Natural killer cell (primary cell): Measurements from ENCODE around the gene FARP1. TPM values are rescaled to one million over a fixed set of nuclear protein-coding genes. Genes with fewer than 3 reads are reported as not detected.

Experiments used
- ATAC-seq, 3 donors: fragments of 150-1000 bp in 2 of 3; fragments of 200-7000 bp in 1 of 3; cut with Tn5 transposase; 1 replicate in 1 of 3; 2 replicates in 2 of 3; pipeline ENCODE4 v1.10.0; 2021; ENCODE audit warnings: mild to moderate bottlenecking in 2 of 3, moderate library complexity in 2 of 3
- DNase-seq, 2 donors: peaks; one replicate each; pipeline versions ENCODE4 v3.0.0 to v3.0.0-alpha.2; 2013 to 2021; ENCODE audit warnings: mixed read lengths in 1 of 2
- H3K27ac ChIP-seq: one replicate; pipeline ENCODE4 v1.5.1; 2013; ENCODE audit warnings: mild to moderate bottlenecking, low read length
- H3K27me3 ChIP-seq: one replicate; pipeline ENCODE4 v1.6.1; 2013; ENCODE audit warnings: low read length; ENCODE audit not compliant: control insufficient read depth, insufficient read depth
- H3K36me3 ChIP-seq: one replicate; pipeline ENCODE4 v1.6.1; 2013; ENCODE audit warnings: low read length; ENCODE audit not compliant: control insufficient read depth, insufficient read depth
- H3K4me1 ChIP-seq: one replicate; pipeline ENCODE4 v1.6.1; 2013; ENCODE audit warnings: low read length; ENCODE audit not compliant: control insufficient read depth, insufficient read depth
- H3K4me3 ChIP-seq: one replicate; pipeline ENCODE4 v1.5.1; 2013; ENCODE audit warnings: low read length
- H3K9me3 ChIP-seq: one replicate; pipeline ENCODE4 v1.6.1; 2013; ENCODE audit warnings: low read length; ENCODE audit not compliant: control insufficient read depth, insufficient read depth
- H3K27ac Mint-ChIP-seq, 2 donors: one replicate each; pipeline ENCODE4 v1.8.0; 2022; ENCODE audit warnings: mild to moderate bottlenecking in 2 of 2, mixed read lengths in 2 of 2, moderate library complexity in 1 of 2
- H3K27me3 Mint-ChIP-seq, 2 donors: one replicate each; pipeline ENCODE4 v1.8.0; 2022; ENCODE audit warnings: low read depth in 2 of 2, mixed read lengths in 2 of 2
- H3K36me3 Mint-ChIP-seq: one replicate; pipeline ENCODE4 v1.8.0; 2022; ENCODE audit warnings: mixed read lengths
- H3K4me1 Mint-ChIP-seq, 2 donors: one replicate each; pipeline ENCODE4 v1.8.0; 2022; ENCODE audit warnings: mixed read lengths in 2 of 2
- H3K4me3 Mint-ChIP-seq: one replicate; pipeline ENCODE4 v1.8.0; 2022; ENCODE audit warnings: mild to moderate bottlenecking, moderate library complexity, mixed read lengths
- H3K9me3 Mint-ChIP-seq, 2 donors: one replicate each; pipeline ENCODE4 v1.8.0; 2022; ENCODE audit warnings: mixed read lengths in 2 of 2
- WGBS: methylation state at CpG from one replicate; pipeline ENCODE4 v1.1.7; 2013; ENCODE audit warnings: missing lambda C conversion rate; ENCODE audit not compliant: insufficient coverage; 5-methylcytosine and 5-hydroxymethylcytosine counted together
- intact Hi-C: fragments of 100-400 bp; cut with micrococcal nuclease; formaldehyde crosslinking; loops from one replicate; pipeline ENCODE4 v1.14.2; 2022
- total RNA-seq, 4 donors: library from RNA; stranded (reverse); fragments of 120-200 nt in 1 of 4; gene quantifications; one replicate each; pipeline versions ENCODE4 v1.2.3 to v1.2.4, GENCODE V29; 2013 to 2022
- TF ChIP-seq, protein P1 (sequence below): fragments of 200-600 bp; IDR thresholded peaks from one replicate; pipeline ENCODE4 v1.8.0; 2022; ENCODE audit warnings: antibody characterized with exemption

The FARP1 gene
- total RNA-seq, 3 donors from 2014 or later (not counting 1 experiment from before 2014, with no cell fraction given), result 0.71 to 1.2 (median 1.1) TPM

GRCh38 chr13:98322091-98322718, 179.3 kb downstream of the FARP1 start:
- DNase-seq, result no peak
- intact Hi-C loops, result no loop called here
- TF ChIP-seq, protein P1, sequence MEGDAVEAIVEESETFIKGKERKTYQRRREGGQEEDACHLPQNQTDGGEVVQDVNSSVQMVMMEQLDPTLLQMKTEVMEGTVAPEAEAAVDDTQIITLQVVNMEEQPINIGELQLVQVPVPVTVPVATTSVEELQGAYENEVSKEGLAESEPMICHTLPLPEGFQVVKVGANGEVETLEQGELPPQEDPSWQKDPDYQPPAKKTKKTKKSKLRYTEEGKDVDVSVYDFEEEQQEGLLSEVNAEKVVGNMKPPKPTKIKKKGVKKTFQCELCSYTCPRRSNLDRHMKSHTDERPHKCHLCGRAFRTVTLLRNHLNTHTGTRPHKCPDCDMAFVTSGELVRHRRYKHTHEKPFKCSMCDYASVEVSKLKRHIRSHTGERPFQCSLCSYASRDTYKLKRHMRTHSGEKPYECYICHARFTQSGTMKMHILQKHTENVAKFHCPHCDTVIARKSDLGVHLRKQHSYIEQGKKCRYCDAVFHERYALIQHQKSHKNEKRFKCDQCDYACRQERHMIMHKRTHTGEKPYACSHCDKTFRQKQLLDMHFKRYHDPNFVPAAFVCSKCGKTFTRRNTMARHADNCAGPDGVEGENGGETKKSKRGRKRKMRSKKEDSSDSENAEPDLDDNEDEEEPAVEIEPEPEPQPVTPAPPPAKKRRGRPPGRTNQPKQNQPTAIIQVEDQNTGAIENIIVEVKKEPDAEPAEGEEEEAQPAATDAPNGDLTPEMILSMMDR, result no peak
- 80% methylated on average over 8 of the region's 8 CpGs for WGBS
- Histone ChIP-seq H3K4me1 (no peaks in the 10 kb centered on the region), H3K36me3 (no peaks in the 10 kb centered on the region), H3K9me3 (no peaks in the 10 kb centered on the region), H3K4me3 (no peak overlapping the region), H3K27me3 (no peaks in the 10 kb centered on the region), H3K27ac (no peak overlapping the region)
- Mint-ChIP-seq H3K4me1 (no peaks in the 10 kb centered on the region), H3K27me3 (peaks cover 7 to 29% of the 10 kb centered on the region in 2 donors), H3K9me3 (no peaks in the 10 kb centered on the region), H3K27ac (no peak overlapping the region), H3K36me3 (no peaks in the 10 kb centered on the region), H3K4me3 (no peak overlapping the region)
- no peak for ATAC-seq

DNA sequence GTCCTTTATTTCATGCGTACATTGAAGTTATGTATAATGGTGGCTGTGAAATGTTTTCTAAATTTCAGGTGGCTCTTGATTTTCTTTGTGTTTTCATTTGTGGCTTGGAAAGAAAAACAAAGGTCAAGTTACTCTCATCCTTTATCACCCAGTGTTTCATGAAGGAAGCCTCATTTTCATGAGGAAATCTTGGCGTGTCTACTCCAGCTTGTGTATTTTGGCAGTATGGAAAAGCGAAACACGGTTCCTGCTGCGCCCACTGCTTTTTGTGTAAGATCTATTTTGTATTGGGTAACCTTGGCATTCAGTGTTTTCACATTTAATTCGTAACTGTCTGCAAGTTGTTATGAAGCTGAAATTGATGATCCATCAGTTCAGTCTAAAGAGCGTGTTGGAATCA, 181.2 kb downstream of the FARP1 start:
- no peak overlapping the region for H3K27ac Mint-ChIP-seq
- no peaks in the 10 kb centered on the region for H3K27me3 ChIP-seq
- H3K4me3 Mint-ChIP-seq, result no peak overlapping the region
- no peak for ATAC-seq
- H3K36me3 ChIP-seq, result no peaks in the 10 kb centered on the region
- no peaks in the 10 kb centered on the region for H3K4me1 ChIP-seq
- TF ChIP-seq, protein P1, result no peak
- intact Hi-C loops, result no loop called here
- WGBS, result 91% methylated on average over 6 of the region's 7 CpGs
- no peak overlapping the region for H3K27ac ChIP-seq
- no peak overlapping the region for H3K4me3 ChIP-seq
- H3K9me3 ChIP-seq, result no peaks in the 10 kb centered on the region
- DNase-seq, result no peak
- H3K36me3 Mint-ChIP-seq, result no peaks in the 10 kb centered on the region
- H3K4me1 Mint-ChIP-seq, result no peaks in the 10 kb centered on the region
- peaks cover 5 to 22% of the 10 kb centered on the region in 2 donors for H3K27me3 Mint-ChIP-seq
- H3K9me3 Mint-ChIP-seq, result no peaks in the 10 kb centered on the region

DNA sequence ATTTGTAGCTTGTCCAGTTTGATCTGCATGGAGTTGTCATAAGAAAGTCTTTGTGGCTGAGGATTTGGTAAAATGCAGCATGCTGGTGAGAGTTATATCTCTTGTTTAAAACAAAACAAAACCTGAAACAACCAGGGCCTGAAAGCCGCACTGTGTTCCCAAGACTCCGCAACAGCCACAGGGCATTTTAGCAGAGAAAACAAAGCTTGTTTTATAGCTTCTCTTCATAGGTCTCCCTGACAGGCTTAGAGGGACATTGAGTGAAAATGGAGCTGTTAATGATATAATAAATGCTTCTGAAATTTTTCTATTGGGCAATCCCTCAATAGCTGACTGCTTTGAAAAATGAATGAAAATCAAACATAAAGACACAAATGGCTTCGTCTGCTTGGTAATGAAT, 182.8 kb downstream of the FARP1 start:
- intact Hi-C loops, result no loop called here
- H3K4me3 ChIP-seq, result no peak overlapping the region
- TF ChIP-seq, protein P1, result no peak
- no peaks in the 10 kb centered on the region for H3K27me3 ChIP-seq
- peaks cover 8 to 14% of the 10 kb centered on the region in 2 donors for H3K27me3 Mint-ChIP-seq
- no peaks in the 10 kb centered on the region for H3K9me3 ChIP-seq
- H3K9me3 Mint-ChIP-seq, result no peaks in the 10 kb centered on the region
- DNase-seq (no peak), ATAC-seq (no peak)
- no peaks in the 10 kb centered on the region for H3K4me1 ChIP-seq
- no peaks in the 10 kb centered on the region for H3K36me3 ChIP-seq
- H3K4me1 Mint-ChIP-seq, result no peaks in the 10 kb centered on the region
- no peak overlapping the region for H3K27ac Mint-ChIP-seq
- H3K27ac ChIP-seq, result no peak overlapping the region
- 91% methylated on average over 3 of the region's 3 CpGs for WGBS
- no peaks in the 10 kb centered on the region for H3K36me3 Mint-ChIP-seq
- no peak overlapping the region for H3K4me3 Mint-ChIP-seq

DNA sequence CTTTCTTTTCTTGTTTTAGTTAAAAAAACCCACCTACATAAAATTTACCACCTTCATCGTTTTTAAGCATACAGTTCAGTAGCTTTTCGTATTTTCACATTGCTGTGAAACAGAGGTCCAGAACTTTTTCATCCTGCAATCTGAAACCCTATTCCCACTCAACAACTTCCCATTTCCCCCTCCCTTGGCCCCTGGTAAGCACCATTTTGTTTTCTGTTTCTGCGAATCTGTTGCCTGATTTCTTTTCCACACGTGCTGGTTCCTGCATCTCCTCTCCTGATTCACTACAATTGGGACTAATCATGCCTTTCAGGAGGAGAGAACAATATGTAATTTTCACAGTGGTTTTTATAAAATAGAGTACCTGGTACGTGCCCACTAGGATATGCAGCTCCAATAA, 183.4 kb downstream of the FARP1 start:
- intact Hi-C loops, result no loop called here
- Mint-ChIP-seq H3K27me3 (peaks cover 8 to 14% of the 10 kb centered on the region in 2 donors), H3K9me3 (no peaks in the 10 kb centered on the region), H3K27ac (no peak overlapping the region), H3K36me3 (no peaks in the 10 kb centered on the region), H3K4me3 (no peak overlapping the region), H3K4me1 (no peaks in the 10 kb centered on the region)
- Histone ChIP-seq H3K27me3 (no peaks in the 10 kb centered on the region), H3K36me3 (no peaks in the 10 kb centered on the region), H3K4me1 (no peaks in the 10 kb centered on the region), H3K9me3 (no peaks in the 10 kb centered on the region), H3K27ac (no peak overlapping the region), H3K4me3 (no peak overlapping the region)
- ATAC-seq, result no peak
- 78% methylated on average over 5 of the region's 5 CpGs for WGBS
- TF ChIP-seq, protein P1, result no peak
- DNase-seq, result no peak
